Right lobe of liver (tissue), 4 donors: ENCODE results near the gene ZSCAN12.

Source experiments
- CTCF ChIP-seq, 4 donors: fragments of 200-600 bp in 3 of 4; fragments of 450-650 bp in 1 of 4; IDR thresholded peaks; one replicate each; pipeline versions ENCODE4 v1.5.1 to v1.8.0; 2016 to 2022; ENCODE audit warnings: antibody characterized with exemption in 4 of 4, mild to moderate bottlenecking in 2 of 4
- POLR2A ChIP-seq: fragments of 450-650 bp; IDR thresholded peaks from one replicate; pipeline ENCODE4 v1.6.1; 2017; ENCODE audit warnings: antibody characterized with exemption, mild to moderate bottlenecking
- donor health status: DM: no; HTN: no; CAD: no.
- donor health status: DM: no; HTN: no; CAD: no.
- donor health status: DM: no; HTN: yes; CAD: no.

- TF ChIP-seq CTCF (IDR thresholded peaks at IDR 0.05) = no peak
- no peak for TF ChIP-seq POLR2A
Measured at GRCh38 chr6:28345201-28345600, 54.3 kb downstream of the ZSCAN12 start.
